ENCODE measurements around the gene ADCY7.

ADCY7 gene

DNA sequence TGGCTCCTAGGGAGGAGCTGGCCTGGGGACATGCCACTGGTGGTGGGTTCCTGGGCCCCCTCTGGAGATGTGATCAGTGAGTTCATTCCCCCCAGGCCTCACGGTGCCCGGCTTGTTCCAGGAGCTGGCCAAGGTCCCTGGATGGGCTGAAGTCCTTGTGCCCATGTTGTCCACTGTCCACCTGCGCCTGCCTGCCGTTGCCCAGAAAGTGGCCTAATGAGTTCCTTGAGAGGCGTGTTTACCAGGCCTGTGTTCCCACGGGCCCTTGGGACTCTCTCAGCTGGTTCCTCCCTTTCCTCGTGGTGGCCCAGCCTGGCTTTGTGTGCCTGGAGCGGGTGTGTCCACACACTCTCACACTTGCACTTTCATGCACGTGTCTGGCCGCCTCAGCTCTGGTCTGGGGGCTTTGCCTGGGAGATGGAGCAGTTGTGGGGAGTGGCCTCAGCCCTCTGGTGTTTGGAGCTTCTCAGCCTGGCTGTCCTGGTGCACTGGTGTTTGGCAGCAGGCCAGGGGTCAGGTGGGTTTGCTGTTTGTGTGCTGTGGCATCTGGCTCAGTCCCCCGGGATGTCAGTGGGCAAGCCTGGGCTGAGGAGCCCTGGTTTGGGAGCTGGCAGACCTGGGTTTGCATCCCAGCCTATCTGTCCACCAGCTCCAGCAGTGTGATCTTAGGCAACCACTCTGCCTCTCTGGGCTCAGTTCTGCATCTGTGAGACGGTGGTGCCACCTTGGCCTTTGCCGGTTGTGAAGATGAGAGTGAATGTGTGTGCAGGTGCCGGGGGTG lies 18.0 kb downstream of the ADCY7 start:
- DNase-seq = no peak

DNA sequence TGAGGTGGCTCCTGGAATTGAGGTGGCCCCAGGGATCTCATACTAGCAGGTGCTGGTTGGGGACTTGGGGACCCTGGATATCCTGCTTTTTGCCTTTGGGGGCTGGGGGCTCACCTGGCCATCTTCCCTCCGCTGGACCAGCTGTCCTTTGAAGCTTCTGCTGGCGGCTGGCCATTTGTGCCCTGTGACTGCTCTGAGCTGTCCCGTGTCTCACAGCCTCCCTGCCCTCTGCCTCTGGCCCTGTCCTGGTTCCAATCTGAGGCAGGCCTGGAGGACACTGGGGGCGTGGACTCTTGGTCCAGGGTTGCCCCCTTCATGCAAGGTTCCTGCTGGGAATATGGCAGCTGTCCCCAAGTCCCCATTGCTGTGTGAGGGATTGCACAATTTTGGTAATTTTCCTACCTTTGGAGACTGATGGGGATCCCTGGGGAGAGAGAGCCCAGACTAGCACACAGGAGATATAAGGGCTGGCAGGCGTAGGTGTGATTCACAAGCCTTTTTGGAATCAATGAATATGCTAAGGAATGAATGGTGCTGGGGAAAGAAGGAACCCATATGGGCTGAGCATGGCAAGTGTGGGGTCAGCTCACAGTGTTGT lies 19.2 kb downstream of the ADCY7 start:
- no peak for DNase-seq

DNA sequence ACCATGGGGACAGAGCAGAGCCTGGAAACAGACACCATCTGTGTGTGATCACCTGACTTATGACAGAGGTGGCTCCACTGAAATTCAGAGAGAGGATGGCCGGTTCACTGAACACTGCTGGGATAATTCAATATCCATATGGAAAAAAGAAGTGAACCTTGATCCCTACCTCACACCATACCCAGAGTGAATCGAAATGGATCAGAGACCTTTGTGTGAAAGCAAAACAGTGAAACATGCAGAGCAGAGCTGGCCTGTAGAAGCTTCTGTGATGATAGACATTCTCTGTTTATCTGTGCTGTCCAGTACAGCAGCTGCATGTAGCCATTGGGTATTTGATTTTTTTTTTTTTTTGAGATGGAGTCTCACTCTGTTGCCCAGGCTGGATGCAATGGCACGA lies 20.3 kb downstream of the ADCY7 start:
- no peak for DNase-seq

- DNase-seq = no peak
Observed at GRCh38 chr16:50288026-50288425, 21.7 kb downstream of the ADCY7 start.

- DNase-seq = no peak
Observed at GRCh38 chr16:50288920-50289319, 22.6 kb downstream of the ADCY7 start.

DNA sequence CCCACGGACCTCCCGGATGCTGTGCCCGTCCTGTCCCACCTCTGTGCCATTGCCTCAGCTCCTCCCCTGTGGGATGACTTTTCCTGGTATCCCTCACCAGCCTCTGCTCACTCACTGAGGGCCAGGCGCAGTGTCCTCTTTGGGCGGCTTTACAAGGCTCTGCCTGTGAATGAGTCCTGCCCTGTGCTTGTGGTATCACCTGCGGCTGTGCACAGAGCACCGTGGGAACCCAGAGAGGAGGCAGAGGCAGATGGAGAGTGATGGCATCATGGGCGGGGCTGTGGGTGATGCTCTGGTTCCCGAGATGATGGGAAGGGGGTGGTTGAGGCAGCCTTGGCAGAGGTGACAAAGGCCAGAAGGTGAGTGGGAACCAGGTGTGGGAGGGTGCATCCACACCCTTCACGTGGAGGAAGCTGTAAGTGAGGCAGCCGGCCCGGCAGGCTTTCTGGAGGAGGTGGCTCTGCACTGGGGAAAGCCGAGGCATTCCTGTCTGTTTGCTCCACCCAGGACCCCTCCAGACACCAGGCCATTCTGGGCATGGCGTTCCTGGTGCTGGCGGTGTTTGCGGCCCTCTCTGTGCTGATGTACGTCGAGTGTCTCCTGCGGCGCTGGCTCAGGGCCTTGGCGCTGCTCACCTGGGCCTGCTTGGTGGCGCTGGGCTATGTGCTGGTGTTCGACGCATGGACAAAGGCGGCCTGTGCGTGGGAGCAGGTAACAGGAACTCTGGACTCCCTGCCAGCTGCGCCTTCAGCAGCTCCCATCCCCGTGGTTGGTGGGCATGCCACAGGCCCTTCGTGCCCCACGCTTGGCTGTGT lies 23.8 kb downstream of the ADCY7 start:
- no peak for DNase-seq

GRCh38 chr16:50290856-50291255 lies 24.5 kb downstream of the ADCY7 start:
- no peak for DNase-seq

DNA sequence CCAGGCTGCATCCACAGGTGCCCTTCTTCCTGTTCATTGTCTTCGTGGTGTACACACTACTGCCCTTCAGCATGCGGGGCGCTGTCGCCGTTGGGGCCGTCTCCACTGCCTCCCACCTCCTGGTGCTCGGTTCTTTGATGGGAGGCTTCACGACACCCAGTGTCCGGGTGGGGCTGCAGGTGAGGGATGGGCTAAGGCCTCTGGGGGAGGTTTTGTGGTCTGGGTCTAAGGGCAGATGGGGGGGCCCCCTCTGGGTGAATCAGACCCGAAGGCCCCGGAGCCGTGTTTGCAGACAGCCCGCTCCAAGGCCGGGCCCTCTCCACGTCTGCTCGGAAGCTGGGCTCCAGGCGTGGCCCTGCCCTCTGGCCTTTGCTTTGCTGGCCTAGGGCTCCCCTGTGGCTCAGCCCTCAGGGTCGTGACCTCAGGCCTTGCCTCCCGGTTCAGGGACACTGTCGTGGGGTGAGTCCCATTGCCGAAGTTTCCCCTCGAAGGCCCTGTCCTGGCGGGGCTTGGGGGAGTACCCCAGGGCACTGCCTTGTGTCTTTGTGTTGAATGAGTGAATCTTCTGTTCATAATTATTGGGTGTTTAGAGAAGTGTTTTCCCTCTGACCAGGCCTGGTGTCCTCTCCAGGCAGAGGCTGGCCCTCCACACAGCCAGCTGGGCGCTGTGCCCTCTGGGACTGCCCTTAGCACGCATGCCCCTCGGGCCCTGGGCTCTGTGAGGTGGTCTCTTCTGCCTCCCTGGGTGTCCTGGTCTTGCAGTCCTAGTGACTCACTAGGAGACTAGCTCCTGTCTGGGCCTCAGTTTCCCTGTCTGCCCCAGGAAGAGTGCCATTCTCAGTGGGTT lies 25.6 kb downstream of the ADCY7 start:
- DNase-seq = no peak

- DNase-seq = no peak
Observed at GRCh38 chr16:50292566-50292948, 26.2 kb downstream of the ADCY7 start.

GRCh38 chr16:50293041-50293783 lies 26.9 kb downstream of the ADCY7 start:
- DNase-seq = no peak

DNA sequence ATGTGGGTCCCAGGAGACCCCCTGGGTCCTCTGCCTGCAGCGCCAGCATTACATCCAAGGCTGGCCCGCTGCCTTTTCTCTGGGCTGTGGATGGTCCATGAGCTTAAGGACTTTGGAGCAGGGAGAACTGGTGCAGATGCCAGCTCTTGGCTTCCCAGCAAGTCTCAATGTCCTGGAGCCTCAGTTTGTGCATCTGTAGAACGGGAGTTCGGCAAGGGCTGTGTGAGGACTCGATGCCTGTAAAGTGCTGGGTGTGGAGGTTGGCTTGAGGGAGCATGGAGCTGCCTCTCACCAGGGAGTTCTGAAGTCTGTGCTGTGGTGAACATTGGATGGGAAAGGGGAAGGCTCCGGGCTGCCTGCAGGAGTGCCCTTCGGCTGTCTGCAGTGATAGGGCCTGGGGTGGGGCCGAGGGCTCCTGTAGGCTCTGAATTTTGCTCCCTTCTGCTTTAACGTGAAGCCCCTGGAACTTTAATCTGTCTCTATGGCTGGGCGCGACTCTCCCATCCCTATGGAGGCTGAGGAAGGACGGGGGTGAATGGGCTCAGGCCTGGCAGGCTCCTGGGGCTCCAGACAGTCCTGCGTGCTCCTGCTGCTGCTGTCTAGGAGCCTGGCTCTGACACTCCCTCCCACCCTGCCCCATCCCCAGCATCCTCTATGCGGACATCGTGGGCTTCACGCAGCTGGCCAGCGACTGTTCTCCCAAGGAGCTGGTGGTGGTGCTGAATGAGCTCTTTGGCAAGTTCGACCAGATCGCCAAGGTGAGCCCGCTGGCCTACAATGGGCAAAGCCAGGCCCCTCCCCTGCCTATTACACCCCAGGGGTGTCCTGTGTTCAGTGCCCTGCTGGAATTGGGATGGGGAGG lies 27.9 kb downstream of the ADCY7 start:
- no peak for DNase-seq

- no peak for DNase-seq
Observed at GRCh38 chr16:50294955-50295354, 28.6 kb downstream of the ADCY7 start.

- no peak for DNase-seq
Observed at GRCh38 chr16:50295541-50296132, 29.3 kb downstream of the ADCY7 start.

GRCh38 chr16:50296807-50297206 lies 30.5 kb downstream of the ADCY7 start:
- DNase-seq = no peak

GRCh38 chr16:50297301-50298074 lies 31.1 kb downstream of the ADCY7 start:
- DNase-seq = no peak

DNA sequence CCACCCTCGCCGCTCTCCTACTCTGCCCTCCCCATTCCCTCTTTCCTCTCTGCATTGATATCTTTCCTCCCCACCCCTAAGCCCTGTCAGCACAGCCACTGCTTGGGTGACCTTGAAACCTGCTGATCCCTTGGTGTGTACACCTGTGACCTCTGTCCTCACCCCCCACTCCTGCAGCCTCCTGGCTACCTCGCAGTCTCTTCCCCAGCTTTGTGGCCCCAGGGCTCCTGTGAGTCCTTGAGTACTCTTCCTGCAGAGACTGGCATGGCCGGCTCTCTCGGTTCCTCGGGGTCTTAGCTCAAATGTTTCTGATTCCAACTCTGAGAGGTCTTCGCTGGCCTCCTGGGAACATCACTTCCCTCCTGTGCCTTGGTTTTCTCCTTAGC lies 31.7 kb downstream of the ADCY7 start:
- no peak for DNase-seq

DNA sequence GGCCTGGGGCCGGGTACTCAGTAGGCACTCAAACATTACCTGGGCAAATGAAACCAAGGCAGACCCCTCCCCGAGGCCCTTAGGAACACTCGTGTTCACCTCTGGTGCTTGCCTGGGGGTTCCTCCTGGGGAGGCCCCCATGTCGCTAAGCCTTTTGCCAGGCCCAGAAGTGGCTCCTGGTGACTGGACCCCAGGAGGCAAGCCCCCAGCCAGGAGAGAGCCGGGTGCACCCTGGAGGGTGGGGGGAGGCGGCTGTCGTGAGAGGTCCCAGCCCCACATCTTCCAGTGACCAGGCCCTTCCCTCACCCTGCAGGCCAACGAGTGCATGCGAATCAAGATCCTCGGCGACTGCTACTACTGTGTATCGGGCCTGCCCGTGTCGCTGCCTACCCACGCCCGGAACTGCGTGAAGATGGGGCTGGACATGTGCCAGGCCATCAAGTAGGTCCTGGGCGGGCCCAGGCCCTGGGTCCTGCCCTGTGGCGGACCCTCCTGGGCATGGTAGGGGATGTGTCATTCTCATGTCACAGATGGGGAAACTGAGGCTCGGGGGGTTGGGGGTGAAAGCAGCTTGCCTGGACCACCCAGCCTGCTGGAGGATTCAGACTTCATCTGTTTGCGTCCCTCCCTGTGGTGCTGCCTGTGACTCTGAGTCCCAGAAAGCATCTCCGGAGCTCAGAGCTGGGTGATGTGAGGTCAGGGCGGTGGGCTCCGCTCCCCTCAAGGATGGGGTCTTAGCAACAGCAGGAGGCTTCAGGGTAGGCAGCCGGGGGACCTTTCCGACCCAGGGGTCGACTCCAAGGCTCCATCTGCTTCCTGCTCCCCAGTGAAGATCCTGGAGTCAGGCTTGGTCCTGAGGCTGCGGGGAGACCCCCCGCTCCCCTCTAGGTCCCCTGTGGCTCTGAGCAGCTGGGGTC lies 32.5 kb downstream of the ADCY7 start:
- DNase-seq = no peak

- DNase-seq = no peak
Observed at GRCh38 chr16:50299508-50300105, 33.3 kb downstream of the ADCY7 start.
